Epithelial cell of proximal tubule (primary cell): ENCODE data around the gene TAS1R3. TPM values are rescaled to one million over a fixed set of nuclear protein-coding genes. Genes with fewer than 3 reads are reported as not detected.

ENCODE experiments used
- DNase-seq: peaks from one replicate; pipeline ENCODE4 v3.0.0-alpha.2; 2011; ENCODE audit warnings: low read depth
- H3K4me3 ChIP-seq: 2 replicates; pipeline ENCODE4 v1.5.1; 2011; ENCODE audit warnings: low read depth, mild to moderate bottlenecking, low read length
- total RNA-seq: library from RNA; depleted of rRNA; stranded (reverse); fragments of >200 nt; gene quantifications from 2 replicates; pipeline ENCODE4 v1.2.3, GENCODE V29; 2015
- TF ChIP-seq, protein P1 (sequence below): conservative IDR thresholded peaks from 2 replicates; pipeline ENCODE4 v1.5.1; 2012; ENCODE audit warnings: low read depth, mild to moderate bottlenecking, low read length

Gene TAS1R3
- total RNA-seq, 1 donor from 2014 or later, result not detected

DNA sequence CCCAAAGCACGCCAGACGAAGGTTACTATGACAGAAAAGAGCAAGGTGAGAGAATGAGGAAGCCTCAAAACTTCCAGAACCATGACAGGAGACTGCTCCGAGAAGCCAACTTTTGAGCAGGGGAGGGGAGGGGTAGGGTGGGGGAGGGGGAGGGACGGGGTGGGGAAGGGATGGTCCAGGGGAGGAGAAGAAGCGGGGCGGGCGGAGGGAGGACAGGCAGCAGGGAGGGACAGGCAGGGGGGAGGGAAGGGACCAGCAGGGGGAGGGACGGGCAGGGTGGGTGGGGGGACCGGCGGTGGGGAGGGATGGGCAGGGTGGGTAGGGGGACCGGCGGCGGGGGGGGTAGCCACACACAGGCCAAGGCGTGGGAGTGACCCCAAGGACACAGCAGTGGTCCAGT lies 8.7 kb upstream of the TAS1R3 start:
- no peak overlapping the region for H3K4me3 ChIP-seq
- TF ChIP-seq, protein P1, sequence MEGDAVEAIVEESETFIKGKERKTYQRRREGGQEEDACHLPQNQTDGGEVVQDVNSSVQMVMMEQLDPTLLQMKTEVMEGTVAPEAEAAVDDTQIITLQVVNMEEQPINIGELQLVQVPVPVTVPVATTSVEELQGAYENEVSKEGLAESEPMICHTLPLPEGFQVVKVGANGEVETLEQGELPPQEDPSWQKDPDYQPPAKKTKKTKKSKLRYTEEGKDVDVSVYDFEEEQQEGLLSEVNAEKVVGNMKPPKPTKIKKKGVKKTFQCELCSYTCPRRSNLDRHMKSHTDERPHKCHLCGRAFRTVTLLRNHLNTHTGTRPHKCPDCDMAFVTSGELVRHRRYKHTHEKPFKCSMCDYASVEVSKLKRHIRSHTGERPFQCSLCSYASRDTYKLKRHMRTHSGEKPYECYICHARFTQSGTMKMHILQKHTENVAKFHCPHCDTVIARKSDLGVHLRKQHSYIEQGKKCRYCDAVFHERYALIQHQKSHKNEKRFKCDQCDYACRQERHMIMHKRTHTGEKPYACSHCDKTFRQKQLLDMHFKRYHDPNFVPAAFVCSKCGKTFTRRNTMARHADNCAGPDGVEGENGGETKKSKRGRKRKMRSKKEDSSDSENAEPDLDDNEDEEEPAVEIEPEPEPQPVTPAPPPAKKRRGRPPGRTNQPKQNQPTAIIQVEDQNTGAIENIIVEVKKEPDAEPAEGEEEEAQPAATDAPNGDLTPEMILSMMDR, result no peak

GRCh38 chr1:1322952-1323351 lies 8.1 kb upstream of the TAS1R3 start:
- H3K4me3 ChIP-seq, result no peak overlapping the region

More for the DNA sequence above, 8.7 kb upstream of the TAS1R3 start:
- no peak for DNase-seq

GRCh38 chr1:1324084-1324523 lies 7.0 kb upstream of the TAS1R3 start:
- TF ChIP-seq, protein P1, result no peak
- H3K4me3 ChIP-seq, result peak overlapping the region; percentile 92
- no peak for DNase-seq

More at GRCh38 chr1:1322952-1323351, 8.1 kb upstream of the TAS1R3 start:
- no peak for DNase-seq
- TF ChIP-seq, protein P1, result no peak

DNA sequence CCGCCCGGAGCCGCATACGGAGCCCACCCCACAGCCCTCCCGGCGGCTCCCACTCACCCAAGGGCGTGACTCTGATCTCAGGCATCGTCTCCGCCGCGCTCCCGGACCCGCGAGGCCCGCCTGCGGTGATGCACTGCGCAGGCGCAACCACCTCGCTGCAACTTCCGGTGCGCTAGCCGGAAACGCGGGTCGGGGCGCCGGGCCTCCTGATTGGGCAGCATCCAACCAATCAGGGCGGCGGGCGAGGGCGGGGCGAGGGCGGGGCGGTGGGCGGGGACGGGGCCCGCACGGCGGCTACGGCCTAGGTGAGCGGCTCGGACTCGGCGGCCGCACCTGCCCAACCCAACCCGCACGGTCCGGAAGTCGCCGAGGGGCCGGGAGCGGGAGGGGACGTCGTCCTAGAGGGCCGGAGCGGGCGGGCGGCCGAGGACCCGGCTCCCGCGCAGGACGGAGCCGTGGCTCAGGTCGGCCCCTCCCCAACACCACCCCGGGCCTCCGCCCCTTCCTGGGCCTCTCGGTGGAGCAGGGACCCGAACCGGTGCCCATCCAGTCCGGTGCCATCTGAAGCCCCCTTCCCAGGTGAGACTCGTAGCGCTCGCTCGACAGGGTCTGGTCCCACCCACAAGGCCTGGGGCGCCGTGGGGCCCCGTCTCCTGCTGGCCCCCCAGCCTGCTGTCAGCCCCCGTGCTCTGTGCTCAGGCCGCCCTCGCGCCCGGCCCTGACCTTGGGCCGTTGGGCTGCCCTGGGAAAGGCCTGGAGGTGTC lies 6.4 kb upstream of the TAS1R3 start, which contains the start of the genes CPTP and INTS11:
Gene CPTP, plus strand, starts transcription at position 279 of the 764 bp plus-strand sequence. CDS start 2,109 bp downstream, outside the sequence.
Gene INTS11, minus strand, starts transcription at position 137 of the 764 bp plus-strand sequence. Its CDS starts 52 bp downstream, at position 85.
- peak within 1 kb of the TSS; percentile 92 for H3K4me3 ChIP-seq
- TF ChIP-seq, protein P1, result no peak
- no peak for DNase-seq

- TF ChIP-seq, protein P1, result no peak
- H3K4me3 ChIP-seq, result peak overlapping the region; percentile 92
- DNase-seq, result no peak
Observed at GRCh38 chr1:1325288-1326074, 5.6 kb upstream of the TAS1R3 start.

DNA sequence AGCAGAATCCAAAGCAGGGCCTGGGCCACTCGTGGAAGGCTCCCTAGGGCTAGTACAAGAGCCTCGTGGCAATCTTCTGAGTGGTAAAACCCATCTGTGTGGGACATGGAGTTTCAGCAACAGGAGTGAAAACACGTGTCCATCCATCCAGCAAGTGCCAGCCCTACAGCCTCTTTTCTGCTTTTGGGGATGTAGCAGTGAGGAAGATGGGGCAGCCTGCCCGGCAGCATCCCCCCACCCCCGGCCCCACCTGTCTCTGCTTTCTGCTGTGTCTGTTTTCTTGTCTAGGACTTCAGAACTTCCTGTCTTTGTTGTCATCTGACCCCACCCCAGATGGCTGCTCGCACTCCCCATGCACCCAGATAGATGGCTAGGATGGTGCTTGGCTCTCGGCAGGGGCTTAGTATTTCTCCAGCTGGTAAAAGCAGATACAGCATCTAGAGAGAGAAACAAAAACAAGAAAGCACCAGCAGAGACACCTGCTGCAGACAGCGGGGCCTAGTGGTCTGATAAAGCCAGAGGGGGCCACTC lies 4.9 kb upstream of the TAS1R3 start:
- H3K4me3 ChIP-seq, result peak overlapping the region; percentile 92
- DNase-seq, result no peak
- TF ChIP-seq, protein P1, result no peak
